ENCODE results near the gene UBE2D2.
"Not testable (repeated sequence)": the region's sequence is repeated elsewhere in the genome, so short reads cannot be mapped to it uniquely, and the experiment has no call there.

DNA sequence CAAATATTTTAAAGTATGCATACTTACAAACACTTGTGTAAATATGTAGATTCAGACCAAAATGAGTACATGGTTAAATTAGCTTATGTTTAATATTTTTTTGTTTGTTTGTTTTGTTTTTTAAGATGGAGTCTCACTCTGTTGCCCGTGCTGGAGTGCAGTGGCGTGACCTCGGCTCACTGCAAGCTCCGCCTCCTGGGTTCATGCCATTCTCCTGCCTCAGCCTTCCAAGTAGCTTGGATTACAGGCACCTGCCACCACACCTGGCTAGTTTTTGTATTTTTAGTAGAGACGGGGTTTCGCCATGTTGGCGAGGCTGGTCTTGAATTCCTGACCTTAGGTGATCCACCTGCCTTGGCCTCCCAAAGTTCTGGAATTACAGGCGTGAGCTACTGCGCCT, 40.8 kb downstream of the UBE2D2 start:
- not testable (repeated sequence) for TF ChIP-seq POLR2A (IDR thresholded peaks at IDR 0.05)
- TF ChIP-seq, protein P1, sequence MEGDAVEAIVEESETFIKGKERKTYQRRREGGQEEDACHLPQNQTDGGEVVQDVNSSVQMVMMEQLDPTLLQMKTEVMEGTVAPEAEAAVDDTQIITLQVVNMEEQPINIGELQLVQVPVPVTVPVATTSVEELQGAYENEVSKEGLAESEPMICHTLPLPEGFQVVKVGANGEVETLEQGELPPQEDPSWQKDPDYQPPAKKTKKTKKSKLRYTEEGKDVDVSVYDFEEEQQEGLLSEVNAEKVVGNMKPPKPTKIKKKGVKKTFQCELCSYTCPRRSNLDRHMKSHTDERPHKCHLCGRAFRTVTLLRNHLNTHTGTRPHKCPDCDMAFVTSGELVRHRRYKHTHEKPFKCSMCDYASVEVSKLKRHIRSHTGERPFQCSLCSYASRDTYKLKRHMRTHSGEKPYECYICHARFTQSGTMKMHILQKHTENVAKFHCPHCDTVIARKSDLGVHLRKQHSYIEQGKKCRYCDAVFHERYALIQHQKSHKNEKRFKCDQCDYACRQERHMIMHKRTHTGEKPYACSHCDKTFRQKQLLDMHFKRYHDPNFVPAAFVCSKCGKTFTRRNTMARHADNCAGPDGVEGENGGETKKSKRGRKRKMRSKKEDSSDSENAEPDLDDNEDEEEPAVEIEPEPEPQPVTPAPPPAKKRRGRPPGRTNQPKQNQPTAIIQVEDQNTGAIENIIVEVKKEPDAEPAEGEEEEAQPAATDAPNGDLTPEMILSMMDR (IDR thresholded peaks at IDR 0.05): not testable (repeated sequence)

All from ovary (tissue), 3 donors.